Fibroblast of the aortic adventitia (primary cell): Measurements from ENCODE around the gene ADAM29. TPM values are rescaled to one million over a fixed set of nuclear protein-coding genes. Genes with fewer than 3 reads are reported as not detected.
"Not testable (repeated sequence)": the region's sequence is repeated elsewhere in the genome, so short reads cannot be mapped to it uniquely, and the experiment has no call there.

Source experiments
- DNase-seq: peaks from one replicate; pipeline ENCODE4 v3.0.0-alpha.2; 2010; ENCODE audit warnings: low read depth
- H3K4me3 ChIP-seq: 2 replicates; pipeline ENCODE4 v1.5.1; 2011; ENCODE audit warnings: low read depth, mild to moderate bottlenecking, control low read depth, low read length, moderate library complexity
- CTCF ChIP-seq: IDR thresholded peaks from 2 replicates; pipeline ENCODE4 v1.5.1; 2011; ENCODE audit warnings: mild to moderate bottlenecking, low read length, control low read depth, inconsistent platforms; ENCODE audit not compliant: insufficient read depth
- total RNA-seq: library from RNA; depleted of rRNA; stranded (reverse); fragments of >200 nt; gene quantifications from 2 replicates; pipeline ENCODE4 v1.2.3, GENCODE V29; 2012; ENCODE audit warnings: low replicate concordance

Gene ADAM29
- not detected in 2 replicates for total RNA-seq

DNA sequence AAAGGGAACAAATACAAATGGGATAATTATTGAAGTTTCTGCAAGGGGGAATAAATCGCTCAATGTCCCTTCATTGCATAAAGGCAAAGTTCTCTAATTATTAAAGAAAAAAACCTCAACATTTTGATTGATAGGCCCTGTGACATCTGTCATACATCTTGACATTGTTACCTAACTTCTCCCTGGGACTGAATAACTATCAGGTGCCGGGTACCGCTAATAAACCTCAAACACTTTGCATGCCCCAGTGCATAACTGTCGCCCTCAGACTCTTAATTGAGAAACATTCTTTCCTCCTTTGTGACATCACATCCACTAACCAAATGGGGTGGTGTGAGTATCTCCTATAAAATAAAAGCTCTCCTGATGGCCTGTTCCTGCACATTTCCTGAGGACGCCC, at the start of gene ADAM29:
Gene ADAM29 (plus strand): TSS at position 301 of the 400 bp plus-strand sequence. CDS start 57,168 bp downstream, outside the sequence.
- TF ChIP-seq CTCF: no peak
- H3K4me3 ChIP-seq: no peak within 1 kb of the TSS
- no peak for DNase-seq

DNA sequence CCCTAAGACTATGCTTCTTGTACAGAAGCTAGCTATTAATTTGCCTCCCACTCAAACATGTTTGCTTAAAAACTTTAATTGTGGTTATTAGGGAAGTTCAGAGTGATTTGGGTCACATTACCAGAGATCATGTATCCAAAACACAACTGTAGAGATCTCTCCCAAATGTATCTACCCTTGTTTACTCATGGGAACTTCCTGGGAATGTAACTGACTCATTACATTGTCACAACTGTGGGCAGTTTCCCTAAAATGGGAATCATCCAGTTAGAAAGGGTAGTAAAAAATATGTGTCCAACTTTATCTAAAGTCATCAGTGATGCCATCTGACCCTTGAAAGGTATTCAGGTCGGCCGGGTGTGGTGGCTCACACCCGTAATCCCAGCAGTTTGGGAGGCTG, 48.8 kb upstream of the ADAM29 start:
- H3K4me3 ChIP-seq: no peak overlapping the region
- DNase-seq: no peak
- TF ChIP-seq CTCF: no peak

DNA sequence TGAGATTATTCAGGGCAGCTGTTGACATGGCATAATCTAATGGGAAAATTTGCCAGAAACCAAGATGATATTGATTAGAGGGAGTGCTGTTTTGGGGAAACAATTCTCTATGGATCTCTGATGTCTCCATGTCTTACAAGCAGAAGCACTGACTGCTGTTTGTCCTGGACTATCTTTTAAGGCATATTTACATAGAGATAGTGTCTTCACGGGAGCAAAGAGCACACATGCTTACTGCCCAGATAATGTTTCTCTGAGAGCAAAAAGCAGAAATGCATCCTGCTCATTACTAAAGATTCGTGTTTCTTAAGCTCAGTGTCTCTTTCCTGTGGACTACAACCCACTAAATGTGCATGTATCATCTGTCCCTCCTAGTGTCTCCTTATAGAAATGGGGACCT, 47.8 kb upstream of the ADAM29 start:
- no peak for DNase-seq
- no peak overlapping the region for H3K4me3 ChIP-seq
- no peak for TF ChIP-seq CTCF

DNA sequence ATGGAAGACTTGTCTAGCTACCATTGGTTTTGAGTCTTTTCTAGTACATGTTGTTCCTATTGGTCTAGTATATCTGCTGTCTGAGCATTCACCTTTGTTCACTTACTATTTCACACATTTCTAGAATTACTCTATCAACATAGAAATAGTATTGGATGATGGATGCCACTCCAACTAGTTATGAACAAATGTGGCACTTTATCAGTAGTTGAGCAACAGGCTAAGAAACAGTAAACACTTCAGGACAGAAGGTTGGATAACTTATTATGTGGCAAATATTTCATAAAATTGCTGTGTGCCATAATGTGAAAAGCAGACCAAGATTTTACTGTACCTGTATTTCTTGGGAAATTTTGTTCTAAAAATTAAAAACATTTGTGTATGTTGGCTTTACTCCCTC, 46.8 kb upstream of the ADAM29 start:
- DNase-seq: no peak
- H3K4me3 ChIP-seq: no peak overlapping the region
- no peak for TF ChIP-seq CTCF

DNA sequence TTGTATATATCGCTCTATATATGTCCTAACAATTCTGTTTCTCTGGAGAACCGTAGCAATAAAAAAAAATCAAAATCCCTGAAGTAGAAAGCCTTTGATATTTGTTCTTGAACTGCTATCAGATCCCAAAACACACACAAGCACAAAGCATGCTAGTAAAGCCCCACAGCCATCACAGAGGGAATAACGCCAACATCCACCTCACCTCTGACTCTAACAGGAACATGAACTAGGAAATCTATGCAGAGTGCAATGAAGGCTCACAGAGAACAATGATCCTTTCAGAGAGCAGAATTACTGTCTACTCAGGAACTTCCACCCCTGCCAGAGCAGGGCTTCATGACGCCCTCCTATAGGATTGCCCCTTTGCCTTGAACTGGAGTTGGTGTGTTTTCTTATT, 45.0 kb upstream of the ADAM29 start:
- DNase-seq, H3K4me3 ChIP-seq: not testable (repeated sequence)

- H3K4me3 ChIP-seq: no peak overlapping the region
- no peak for TF ChIP-seq CTCF
- DNase-seq: peak; percentile 1
These were observed 44.2 kb upstream of the ADAM29 start for GRCh38 chr4:174873931-174874330.

DNA sequence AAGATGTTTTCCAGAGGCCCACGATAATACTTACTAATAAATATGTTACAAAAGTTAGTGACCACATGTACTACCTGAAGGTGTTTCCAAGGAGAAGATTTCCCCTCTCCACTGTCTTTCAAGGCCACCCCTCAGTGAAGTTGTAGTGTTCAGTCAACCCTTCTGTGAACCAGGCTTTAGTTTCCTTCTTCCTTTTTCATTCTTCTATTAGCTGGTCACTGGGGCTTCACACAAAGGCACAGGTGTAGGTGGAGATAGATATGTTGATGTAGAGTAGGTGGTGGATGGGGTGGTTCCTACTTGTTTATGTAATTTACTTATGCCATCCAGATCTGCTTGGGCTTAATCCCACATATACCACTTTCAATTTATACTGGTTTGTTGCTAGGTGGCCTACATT, 43.3 kb upstream of the ADAM29 start:
- no peak for TF ChIP-seq CTCF
- no peak overlapping the region for H3K4me3 ChIP-seq
- DNase-seq: no peak
